GM19467 (cell line): ENCODE results near the gene PKHD1.

ENCODE experiments used
- ATAC-seq: cut with Tn5 transposase; IDR thresholded peaks from one replicate; pipeline ENCODE4 v1.9.1; 2021; ENCODE audit warnings: mild to moderate bottlenecking, moderate library complexity; ENCODE audit not compliant: unreplicated experiment

The PKHD1 gene

GRCh38 chr6:52049252-52050050, 38.0 kb downstream of the PKHD1 start:
- ATAC-seq = no peak

- no peak for ATAC-seq
These were observed 41.0 kb downstream of the PKHD1 start for GRCh38 chr6:52046456-52046855.

GRCh38 chr6:52045481-52045880, 41.9 kb downstream of the PKHD1 start:
- no peak for ATAC-seq

- no peak for ATAC-seq
These were observed 42.4 kb downstream of the PKHD1 start for GRCh38 chr6:52045033-52045432.

DNA sequence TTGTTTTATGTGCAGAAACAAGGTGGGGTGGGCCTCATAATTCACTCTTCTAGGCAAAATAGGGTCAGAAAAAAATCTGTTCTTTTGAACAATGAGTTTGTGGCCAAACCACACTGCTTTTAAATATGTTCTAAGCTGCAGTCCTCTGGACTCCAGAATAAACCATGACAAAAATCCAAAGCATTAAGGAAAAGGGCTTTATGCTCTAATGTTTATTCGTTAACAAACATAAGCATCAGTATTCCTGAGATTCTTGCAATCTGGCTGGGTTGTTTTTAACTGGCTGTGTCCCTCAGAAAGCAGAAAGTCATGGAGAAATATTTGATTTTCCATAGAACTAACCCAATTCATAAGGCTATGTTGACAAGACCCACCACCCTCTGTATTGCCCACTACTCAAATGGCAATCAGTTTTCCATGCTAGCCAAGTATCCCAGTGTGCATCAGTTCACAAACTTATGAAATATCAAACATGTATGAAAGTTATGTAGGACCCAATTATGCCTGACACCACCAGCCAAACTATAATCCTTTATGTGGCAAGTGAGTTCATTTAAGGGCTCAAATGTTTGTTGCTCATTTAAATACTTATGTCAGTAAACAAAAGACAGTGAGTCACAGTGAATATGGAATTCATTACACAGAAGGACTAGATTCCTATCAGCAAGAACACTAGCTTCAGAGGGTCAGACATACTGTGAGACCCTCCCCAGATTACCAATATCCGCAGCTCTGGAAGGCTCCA, 45.1 kb downstream of the PKHD1 start:
- ATAC-seq = no peak

DNA sequence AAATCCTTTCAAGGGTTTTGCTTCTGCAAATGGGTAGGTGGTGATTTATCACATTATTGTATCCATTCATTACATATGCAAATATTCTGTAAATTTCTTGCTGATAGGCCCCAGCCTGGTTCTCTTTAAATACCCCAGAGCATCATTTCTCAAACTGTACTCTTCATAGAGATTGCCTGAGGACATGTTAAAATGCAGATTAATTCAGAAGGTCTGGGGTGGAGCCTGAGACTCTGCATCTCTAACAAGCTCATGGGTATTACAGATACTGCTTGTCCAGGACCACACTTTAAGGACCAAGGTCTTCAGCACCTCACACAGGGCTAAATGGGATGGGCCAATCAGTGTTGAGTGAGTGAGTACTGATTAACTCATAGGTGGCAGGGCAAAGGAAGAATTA, 46.3 kb downstream of the PKHD1 start:
- ATAC-seq = no peak

GRCh38 chr6:52027699-52028098, 59.7 kb downstream of the PKHD1 start:
- ATAC-seq = no peak

GRCh38 chr6:52024451-52025068, 62.9 kb downstream of the PKHD1 start:
- no peak for ATAC-seq

DNA sequence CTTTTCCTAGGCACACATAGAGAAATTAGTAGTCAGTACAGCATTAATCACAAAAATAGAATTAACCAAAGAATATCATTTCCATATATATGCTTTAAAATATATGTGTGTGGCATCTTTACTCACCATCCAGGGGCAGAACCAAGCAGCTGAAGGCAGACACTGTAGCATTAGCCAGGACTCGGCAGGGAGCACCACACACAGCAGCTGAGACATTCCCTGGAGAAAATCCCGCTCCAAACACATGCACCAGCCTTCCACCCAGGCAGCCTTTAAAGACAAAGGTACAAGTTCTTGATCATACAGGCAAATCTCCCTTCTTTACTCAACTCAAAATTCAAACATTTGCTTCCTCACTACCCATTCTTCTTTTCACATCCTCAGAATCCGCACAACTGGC, 64.7 kb downstream of the PKHD1 start:
- no peak for ATAC-seq

DNA sequence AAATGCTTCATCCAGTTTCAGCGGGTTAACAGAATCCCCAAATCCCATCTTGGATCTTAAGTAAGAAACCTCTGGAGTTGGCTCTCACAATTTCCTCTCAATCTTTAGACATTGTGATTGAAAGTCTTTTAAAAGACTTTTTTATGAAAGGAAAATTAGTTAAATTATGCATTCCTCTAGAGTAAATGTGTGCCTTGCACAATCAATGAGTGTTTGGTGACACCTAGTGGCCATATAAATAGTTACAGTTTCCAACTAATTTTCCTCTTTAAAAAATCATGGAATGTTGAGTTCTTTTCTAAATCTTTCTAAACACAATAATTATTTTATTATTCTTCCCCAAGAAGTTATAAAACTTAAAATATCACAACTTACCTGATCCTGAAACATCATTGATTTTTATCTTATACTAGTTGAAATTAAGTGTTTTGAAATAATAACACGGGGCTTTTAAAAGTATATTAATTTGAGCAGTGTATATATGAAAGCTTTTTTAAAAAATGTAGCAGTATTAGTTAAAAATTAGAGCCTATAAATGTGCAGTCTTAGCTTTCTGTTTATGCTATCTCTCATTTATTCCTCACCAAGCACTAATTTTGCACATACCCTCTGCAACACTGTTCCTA, 66.4 kb downstream of the PKHD1 start:
- ATAC-seq = no peak

DNA sequence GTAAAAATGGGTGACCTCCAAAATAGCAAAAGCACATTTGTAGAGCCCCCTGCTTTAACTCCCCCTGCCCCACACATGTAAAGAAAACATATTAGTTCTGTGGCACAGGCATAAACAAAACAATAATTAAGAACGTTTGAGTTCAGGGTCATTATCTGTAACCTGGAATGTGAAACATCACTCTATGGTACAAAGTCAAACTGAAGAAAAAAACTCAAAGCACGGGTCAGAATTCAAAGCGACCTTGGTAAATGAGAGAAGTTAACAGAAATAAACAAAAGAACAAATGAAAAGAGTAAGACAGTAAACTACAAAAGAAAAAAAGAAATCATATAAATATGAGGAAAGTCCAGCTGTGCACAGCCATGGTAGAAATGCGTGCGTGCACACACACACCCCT, 67.5 kb downstream of the PKHD1 start:
- ATAC-seq = no peak

DNA sequence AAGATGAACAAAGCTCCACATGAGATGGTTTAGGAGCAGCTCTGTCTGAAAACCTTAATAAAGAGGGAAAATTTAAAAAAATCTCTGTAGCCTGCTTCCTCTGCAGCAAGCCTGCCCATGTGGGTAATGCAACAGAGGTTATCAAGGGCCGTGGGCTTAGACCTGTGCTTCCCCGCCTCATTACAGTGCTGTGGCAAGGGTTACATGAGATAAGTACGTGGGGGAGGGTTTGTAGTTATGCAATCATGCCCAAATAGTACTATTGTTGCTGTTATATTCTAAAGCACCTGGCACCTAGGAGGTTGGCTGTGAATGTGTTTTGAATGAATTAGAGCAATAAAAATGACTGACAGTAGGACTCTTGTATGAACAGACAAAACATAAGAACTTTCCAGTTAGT, 68.3 kb downstream of the PKHD1 start:
- no peak for ATAC-seq

DNA sequence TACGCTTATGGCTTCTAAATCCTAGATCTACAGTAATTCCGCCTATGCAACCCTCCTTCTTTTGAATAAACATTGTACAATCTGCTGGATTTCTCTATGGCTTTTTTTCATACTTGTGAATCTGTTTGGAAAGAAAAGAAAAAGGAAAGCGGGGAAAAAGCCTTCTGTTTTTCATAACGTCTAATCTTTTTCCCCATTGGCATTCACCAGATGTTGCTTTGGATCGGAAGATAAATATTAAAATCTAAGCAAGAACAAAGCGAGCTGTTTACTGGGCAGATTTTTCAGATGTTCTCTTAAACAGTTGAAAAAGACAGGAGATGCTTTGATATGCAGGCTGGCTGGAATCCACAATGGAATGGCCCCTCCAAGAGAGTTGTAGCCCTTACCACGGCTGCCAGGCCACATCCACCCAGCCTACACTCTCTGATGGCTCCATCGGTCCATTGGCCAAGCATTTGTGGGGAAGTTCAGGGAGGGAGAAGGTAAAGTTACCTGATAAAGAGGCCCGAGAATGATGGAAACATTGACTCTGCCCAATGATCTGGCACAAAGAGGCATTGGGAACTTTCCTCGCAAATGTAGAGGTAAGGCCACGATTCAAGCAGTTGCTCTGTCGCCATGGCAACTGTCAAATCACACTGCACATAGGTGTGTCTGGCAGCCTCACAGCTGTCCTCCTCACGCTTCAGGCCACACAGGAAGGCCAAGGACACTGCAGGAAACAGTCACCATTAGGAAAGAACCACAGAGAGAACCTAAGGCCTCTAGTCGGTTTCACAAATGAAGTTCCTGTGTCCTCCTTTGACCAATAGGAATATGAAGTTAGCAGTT, 70.3 kb downstream of the PKHD1 start:
- ATAC-seq = no peak

- no peak for ATAC-seq
These were observed 71.5 kb downstream of the PKHD1 start for GRCh38 chr6:52015953-52016352.

- ATAC-seq = no peak
These were observed 73.0 kb downstream of the PKHD1 start for GRCh38 chr6:52014391-52014790.

GRCh38 chr6:52013035-52013434, 74.4 kb downstream of the PKHD1 start:
- no peak for ATAC-seq

DNA sequence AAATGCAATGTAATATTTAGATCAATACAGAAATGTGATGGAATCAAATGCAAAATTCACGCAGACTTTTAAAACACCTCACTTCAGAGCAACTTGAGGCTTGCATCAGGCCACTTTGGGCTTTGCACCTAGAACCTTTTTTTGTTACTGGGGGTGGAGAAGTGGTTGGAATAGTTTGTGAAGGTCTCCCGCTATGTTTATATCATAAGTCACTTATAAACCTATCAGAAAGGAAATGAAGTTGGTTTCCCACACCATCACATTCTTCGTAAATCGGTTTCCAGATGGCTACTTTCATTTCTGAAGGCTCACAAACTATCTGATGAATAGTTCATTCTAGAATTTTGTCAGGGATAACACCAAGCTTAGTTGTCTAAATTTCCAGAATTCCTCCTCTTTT, 74.8 kb downstream of the PKHD1 start:
- ATAC-seq = no peak

DNA sequence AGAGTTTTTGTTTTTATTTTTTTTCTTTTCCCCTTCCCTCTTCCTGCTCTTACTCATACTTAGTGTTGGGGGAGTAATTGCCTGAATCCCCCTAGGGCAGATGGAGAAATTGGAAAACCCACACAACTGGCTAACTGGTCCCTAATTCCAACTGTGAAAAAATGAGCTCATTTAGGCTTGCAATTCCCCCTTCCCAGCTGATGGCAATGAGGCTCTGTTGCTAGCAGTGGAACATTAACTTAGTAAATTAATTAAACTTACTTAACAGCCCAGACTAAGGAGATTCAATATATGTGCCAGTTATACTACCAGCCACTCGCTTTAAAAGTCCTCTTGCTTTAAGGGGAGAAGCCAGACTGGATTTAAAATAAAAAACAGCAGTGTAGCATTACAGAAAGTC, 76.6 kb downstream of the PKHD1 start:
- ATAC-seq = no peak

GRCh38 chr6:52010145-52010544, 77.3 kb downstream of the PKHD1 start:
- ATAC-seq = no peak

GRCh38 chr6:52009466-52010140, 77.8 kb downstream of the PKHD1 start:
- no peak for ATAC-seq
